GM12864 (cell line): ENCODE data around the gene RPL36A.

Experiments
- DNase-seq: peaks from one replicate; pipeline ENCODE4 v3.0.0-alpha.2; 2011; ENCODE audit warnings: low read depth
- H3K4me3 ChIP-seq: 2 replicates; pipeline ENCODE4 v1.5.1; 2011; ENCODE audit warnings: mild to moderate bottlenecking, low read depth, low read length, control low read depth
- CTCF ChIP-seq: IDR thresholded peaks from 2 replicates; pipeline ENCODE4 v1.5.1; 2011; ENCODE audit warnings: low read depth, mild to moderate bottlenecking, moderate library complexity, low read length, control low read depth, inconsistent platforms; ENCODE audit errors: missing control alignments

RPL36A gene

GRCh38 chrX:101360390-101360789 lies 30.4 kb upstream of the RPL36A start:
- H3K4me3 ChIP-seq: no peak overlapping the region
- DNase-seq: no peak
- TF ChIP-seq CTCF: no peak

GRCh38 chrX:101362116-101362515 lies 28.7 kb upstream of the RPL36A start:
- H3K4me3 ChIP-seq: no peak overlapping the region
- DNase-seq: no peak
- no peak for TF ChIP-seq CTCF

- no peak for TF ChIP-seq CTCF
- no peak for DNase-seq
- H3K4me3 ChIP-seq: no peak overlapping the region
Observed at GRCh38 chrX:101362757-101363156, 28.1 kb upstream of the RPL36A start.

- no peak for TF ChIP-seq CTCF
- H3K4me3 ChIP-seq: no peak overlapping the region
- no peak for DNase-seq
Observed at GRCh38 chrX:101365301-101365795, 25.5 kb upstream of the RPL36A start.

- no peak for TF ChIP-seq CTCF
- no peak overlapping the region for H3K4me3 ChIP-seq
Observed at GRCh38 chrX:101368800-101369199, 22.0 kb upstream of the RPL36A start.

GRCh38 chrX:101369687-101370086 lies 21.1 kb upstream of the RPL36A start:
- DNase-seq: no peak
- TF ChIP-seq CTCF: no peak
- no peak overlapping the region for H3K4me3 ChIP-seq

More at GRCh38 chrX:101368800-101369199, 22.0 kb upstream of the RPL36A start:
- DNase-seq: no peak

- no peak for DNase-seq
- no peak for TF ChIP-seq CTCF
- no peak overlapping the region for H3K4me3 ChIP-seq
Observed at GRCh38 chrX:101370888-101371504, 19.8 kb upstream of the RPL36A start.
